Hematopoietic multipotent progenitor cell treated with erythropoietin and hydrocortisone succinate and interleukin-3 and kit ligand, for 15 days (in vitro differentiated cells): ENCODE results near the gene CSNK2B.
"Not testable (repeated sequence)": the region's sequence is repeated elsewhere in the genome, so short reads cannot be mapped to it uniquely, and the experiment has no call there.

Experiments
- DNase-seq: peaks from one replicate; pipeline ENCODE4 v3.0.0-alpha.2; 2015; ENCODE audit warnings: low spot score

Gene CSNK2B

DNA sequence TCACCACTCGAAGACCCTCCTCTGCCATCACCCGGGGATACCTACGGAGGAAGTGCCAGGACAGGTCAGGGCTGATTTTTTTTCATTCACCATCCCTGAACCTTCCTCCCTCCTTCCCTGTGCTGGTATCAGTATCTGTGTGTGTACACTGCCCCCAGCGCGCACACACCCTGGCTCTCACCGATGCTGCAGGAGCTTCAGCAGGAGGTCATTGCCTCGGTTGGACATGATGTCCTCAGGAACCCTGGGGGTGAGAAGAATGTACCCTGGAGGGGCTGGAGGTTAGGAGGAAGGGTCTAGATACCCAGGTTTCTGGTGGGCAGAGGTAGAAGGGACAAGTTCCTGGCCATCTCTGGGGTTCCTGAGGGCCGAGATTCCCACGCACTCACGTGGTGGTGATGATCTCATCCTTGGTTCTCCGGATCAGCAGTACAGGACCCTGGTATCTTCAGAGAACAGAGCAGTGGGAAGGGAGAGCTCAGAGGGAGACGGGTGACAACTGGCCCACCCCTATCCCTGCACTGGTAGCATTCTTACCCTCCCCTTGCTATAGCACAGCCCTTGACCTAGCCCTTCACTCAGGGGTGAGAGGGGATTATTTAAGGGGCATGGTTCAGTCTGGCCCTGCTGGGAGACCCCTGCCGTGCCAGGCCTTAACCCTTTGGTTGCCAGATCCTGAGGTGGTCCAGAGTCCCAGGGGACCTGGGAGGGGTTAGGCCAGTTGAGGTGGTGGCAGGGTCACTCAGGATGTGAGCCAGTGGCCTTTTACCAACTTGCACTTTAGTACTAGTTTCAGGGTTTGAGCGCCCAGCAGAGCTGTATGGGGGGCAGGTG lies 22.2 kb downstream of the CSNK2B start:
- no peak for DNase-seq

DNA sequence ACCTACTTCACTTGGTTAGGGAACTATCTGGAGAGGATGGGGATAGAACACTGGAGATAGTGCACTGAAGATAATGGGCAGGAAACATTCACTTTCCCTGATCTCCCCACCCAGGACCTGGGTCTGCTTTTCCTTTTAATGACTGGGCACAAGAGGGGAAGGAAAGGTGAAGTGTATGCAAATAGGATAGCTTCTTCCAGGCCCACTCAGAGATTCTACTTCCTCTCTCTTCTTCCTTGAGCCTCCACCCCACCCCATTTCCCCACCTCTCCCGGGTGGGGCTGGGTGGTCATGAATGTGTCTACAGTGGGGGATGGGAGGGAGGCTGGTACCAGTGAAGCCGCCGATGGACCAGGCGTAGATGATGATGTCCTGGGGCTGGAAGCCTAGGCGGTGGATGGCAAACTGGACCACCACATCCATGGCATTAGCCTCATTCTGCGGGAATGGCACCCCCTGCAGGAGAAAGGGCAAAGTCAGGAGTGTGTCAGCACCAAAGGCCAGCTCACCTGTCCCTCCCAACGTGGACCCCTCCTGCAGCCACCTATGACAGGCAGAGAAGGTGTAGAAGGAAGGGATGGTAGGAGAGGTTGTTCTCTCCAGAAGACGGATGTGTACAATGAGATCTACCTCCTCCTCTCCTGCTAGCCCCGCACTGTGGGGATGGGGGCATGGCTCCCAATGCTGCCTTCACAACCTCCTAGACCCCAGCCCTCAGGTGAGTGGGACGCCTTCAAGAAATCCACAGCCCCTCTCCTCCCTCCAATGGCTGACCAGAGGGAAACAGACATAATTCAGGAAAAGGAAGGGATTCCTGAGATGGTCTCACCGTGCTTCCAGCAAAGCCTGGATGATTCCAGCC lies 23.6 kb downstream of the CSNK2B start:
- no peak for DNase-seq

DNA sequence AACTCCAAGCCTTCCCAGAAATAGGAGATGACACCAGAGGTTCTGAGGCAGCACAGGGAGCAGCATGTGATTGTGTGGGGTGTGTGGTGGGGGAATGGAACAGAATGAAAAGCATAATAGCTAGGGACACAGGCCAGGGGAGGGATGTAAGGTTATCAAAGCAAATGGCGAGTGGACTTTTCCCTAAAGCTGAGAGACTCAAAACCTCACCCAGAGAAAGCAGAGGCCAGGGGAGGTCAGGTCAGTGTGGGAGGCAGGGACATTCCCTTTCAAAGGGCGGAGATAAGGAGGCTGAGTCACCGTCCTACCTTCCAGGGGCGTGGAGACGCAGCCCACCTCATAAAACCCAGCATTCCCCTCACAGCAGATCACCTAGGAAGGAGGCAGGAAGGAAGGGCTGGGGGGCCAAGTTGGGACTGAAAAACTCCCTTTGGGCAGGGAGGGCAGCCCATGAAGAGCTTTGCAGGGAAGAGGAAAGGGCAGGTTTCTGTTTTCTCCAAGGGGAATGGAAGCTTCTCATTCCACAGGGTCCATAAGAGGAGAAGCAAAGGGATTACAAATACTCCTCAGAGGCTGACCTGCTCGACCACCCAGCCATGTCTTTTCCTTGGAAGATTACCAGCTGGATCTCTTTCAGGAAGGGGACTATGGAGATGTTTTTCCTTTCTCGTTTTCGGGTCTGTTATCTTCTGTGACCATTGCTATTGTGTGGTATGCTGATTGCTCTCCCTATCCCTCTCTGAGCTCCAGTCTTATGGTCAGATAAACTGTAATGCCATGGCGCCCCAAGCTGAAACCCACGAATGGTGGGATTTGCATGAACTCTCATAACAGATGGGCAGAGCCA lies 24.6 kb downstream of the CSNK2B start:
- DNase-seq, result peak; percentile 31

DNA sequence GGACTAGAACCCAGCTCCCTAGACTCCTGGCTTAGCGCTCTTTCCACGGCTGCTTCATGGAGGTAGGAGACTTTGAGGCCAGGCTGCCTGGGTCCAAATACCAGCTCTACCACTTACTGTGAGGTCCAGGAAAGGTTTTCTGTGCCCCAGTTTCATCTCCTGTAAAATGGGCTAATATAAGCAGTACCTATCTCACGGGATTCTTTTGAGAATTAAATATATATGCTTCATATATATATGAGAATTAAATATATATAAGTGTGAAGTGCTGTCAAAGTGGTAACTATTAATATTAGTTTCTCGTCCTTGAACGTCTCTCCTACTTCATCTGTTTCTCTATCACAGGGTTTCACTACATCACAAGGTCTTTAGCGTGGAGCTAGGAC lies 25.2 kb downstream of the CSNK2B start:
- no peak for DNase-seq

DNA sequence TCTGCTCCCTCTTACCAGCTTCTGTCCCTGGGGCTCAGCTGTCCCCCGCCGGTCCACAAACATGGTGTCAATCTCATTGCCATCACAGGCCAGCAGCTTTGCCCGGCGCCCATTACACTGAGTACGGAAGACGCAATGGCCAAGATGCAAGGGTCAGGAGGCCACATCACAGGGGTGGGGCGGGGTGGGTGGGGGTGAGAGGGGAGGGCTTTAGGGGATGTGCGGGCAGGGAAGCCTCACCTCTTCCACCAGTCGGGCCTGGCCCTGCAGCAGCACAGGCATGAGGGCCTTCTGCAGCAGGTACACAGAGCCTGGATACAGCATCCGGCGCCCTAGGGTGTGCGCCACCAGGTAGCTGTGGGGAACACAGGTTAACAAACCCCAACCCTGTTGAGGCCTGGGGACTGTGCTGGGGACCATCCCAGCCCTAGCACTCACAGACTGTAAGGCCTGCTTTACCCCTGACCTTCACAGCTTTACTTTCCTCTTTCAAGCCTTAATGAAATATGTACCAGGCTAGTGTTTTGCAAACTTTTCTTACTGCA lies 25.8 kb downstream of the CSNK2B start:
- DNase-seq, result no peak

DNA sequence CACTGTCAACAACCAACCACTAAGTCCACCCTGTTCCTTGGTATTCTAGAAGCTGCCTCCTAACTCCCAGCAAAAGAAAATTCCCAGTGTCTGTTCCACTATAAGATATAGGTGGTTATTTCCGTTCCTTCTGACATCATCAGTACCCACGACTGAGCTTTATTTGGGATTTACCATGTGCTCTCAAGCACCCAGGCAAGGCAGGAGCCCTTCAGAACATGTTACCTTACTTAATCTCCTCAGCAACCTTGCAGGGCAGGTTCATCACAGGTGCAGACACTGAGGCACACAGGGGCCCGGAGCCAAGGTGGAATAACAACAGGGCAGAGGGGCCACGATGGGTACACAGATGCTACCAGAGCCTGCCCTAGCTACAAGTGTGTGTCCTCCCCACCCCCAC lies 26.5 kb downstream of the CSNK2B start:
- no peak for DNase-seq

DNA sequence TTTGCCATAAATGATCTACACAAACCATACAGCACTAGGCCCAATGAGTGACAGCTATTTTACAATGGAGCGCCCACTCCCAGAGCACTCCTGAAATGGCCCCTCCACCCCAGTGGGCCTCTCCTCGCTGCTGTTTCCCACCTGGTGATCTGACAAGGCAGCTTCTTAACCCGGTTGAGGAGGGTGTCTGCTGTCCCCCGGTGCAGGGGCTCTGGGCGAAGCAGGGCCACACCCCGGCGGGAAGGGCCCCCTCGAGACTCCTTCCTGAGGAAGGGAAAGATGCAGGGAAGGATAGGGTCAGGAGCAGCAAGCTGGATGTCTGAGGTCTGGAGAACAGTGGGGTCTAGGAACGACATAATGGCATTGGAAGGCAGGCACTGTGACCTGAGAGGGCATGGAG lies 27.0 kb downstream of the CSNK2B start:
- DNase-seq, result no peak

DNA sequence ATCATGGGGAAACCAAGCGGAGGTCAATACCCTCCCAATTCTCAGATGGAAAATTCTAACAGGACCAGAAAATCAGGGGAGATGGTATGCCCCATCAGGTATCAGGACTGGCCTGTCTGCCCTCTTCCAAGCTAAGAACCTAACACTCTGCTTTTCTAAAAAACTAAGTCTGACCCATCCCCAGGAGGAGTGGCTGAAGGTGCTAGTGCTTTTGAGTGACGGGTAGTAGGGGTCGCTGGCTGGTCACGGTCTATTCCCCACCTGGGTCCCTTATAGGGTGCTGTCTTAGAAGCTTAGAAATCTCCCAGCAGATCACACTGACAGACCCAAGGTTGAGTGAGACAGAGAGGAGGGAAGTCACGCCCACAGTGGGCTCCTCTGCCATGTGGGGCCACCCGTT lies 27.7 kb downstream of the CSNK2B start:
- DNase-seq, result no peak

DNA sequence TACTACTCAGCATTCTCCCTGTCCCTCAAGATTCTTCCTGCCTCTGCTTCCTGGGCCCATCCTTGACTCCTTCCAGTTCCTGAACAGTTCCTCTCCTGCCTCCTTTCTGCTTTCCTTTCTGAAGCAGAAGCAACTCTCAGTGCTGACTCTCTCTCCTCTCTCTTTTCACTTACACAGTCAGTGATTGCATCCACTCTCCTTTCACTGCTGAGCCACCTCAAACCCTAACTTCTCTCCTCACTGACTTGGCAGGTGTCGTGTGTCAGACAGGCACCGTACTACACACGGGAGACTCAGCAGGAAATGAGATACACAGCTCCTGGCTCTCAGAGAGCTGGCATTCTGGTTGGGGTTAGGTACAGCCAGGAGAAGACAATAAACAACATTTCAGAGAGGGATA lies 31.7 kb downstream of the CSNK2B start:
- no peak for DNase-seq

DNA sequence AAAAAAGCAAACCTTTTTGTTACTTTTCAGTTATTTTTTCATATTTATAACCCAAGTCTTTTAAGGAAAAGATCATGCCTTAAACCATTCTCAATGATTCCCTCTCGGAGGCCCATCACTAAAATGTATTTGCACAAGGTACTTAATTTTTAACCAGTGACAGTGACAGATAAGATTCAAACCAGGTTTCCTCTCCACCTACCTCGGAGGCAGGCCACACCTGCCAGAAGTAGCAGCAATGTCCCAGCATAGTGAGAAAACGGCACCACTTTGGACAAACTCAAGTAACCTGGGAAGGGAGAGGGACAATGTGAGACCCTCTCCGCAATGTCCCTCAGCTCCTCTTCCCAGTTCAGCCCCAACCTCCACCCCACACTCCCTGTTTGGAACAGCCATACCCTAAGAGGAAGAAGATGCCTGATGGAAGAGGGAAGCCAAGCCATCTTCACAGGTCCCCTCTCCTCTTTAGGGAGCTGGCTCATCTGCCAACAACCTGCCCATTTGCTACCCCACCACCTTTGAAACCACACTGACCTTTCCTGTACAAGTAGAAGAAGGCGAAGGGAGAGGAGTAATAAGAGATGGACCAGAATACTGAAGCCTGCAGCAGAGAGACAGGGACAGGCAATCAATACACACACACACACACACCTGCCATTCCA lies 35.0 kb downstream of the CSNK2B start:
- DNase-seq, result no peak

DNA sequence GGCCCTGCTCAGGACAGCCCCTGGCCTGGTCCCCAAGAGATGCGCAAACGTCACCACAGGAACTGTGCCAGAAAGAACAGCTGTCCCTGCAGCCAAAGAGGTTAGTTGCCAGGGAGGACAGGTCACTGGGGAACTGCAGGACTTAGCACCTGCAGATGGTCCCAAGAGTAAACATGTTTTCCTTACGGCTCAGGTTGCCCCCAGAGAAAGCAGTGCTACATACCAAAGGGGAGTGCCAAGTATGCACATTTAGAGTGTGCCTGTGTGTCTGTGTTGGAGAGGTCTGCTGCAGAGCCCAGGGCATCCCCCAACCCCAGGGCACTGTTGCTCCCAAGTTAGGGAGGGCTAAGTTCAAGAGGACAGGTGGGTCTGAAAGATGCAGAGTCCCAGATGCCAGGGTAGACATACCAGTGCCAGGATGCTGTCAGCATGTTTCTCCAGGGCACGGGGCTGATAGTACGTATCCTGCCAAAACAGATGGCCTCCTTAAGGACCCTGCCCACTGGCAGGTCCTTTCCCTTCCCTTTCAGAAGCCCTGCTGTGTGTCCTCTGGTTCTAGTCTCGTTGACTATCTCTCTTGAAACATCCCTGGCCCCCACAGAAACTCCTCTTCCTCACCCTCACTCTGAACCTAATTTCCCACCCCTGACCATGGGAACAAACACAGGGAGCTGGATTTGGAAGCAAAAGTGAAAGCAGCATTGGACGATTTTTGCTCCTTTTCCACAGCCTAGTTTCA lies 36.0 kb downstream of the CSNK2B start:
- peak; percentile 74 for DNase-seq

DNA sequence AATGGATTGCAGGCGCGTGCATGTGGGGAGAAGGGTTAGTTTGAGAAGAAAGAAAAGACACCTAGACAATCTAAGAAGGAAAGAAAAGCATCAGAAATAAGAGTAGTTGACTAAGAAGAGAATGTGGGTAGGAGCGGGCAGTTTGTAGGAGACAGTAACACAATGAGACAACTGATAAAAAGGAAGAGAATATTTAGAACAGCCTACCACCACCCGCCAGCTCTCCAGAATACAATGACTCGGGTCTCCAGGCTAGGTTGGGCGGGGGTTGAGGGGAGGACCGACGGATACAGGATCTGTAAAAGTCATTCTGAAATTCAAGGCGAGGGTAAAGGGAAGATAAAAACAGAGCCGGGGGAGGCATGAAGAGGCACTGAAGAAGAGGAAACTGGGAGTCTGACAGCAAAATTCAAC lies 36.5 kb downstream of the CSNK2B start:
- DNase-seq, result no peak

DNA sequence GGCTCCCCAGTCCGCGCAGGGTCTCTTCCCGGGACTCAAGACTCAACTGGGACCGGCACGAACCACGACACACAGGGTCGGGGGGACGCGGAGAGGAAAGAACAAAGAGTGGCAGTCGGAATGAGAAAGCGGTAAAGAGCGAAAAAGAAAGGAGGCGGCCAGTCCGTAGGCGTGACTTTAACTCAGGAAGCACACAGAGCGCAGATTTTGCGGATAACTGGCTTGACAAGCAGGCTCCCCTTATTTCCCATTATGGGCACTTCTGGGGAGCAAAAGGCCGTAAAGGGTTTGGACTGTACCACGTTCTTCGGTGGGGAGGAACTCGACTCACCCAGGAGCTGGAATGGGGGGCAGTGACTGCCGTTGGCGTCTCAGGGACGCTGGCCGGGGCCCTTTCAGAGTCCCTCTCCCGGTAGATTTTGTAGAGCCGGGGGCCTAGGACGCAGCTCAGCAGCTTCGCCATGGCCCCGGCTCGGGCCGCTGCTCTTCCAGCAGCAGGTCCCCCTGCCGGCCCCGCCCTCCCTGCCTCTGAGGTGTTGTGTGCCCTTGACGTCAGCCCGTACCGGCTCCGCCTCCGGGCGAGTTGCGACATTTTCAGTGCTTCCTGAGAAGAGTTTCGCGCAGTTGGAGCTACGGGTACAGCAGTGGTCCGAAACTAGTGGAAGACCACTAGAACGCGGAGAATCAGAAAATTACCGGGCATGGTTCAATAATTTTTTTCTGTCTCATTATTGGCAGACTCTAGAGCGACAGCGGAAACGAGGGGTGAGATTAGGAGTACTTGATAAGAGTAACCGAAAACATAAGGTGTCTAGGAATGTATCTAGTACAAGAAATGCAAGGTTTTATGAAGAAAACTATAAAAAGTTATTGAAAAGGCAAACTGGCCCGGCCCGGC lies 37.2 kb downstream of the CSNK2B start, which contains the start of gene ABHD16A:
ABHD16A (minus strand) TSS at position 506 of the 898 bp plus-strand sequence; CDS start at position 463, 43 bp downstream.
- peak; percentile 98 for DNase-seq

DNA sequence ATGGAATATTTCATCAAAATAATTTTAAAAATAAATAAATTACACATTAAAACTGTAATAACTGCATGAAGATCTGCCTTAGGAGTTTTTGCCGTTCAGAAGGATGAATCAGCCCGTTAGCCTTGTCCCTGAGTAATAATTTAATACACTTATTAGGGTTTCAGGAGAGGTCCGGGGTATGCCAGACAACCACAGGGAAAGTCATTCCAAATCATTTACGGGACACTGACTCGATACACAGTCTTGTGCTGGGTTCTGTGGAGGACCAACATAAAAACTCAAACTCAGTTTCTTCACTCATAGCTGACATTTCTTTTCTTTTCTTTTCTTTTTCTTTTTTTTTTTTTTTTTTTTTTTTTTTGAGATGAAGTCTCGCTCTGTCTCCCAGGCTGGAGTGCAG lies 40.1 kb downstream of the CSNK2B start:
- DNase-seq, result no peak

DNA sequence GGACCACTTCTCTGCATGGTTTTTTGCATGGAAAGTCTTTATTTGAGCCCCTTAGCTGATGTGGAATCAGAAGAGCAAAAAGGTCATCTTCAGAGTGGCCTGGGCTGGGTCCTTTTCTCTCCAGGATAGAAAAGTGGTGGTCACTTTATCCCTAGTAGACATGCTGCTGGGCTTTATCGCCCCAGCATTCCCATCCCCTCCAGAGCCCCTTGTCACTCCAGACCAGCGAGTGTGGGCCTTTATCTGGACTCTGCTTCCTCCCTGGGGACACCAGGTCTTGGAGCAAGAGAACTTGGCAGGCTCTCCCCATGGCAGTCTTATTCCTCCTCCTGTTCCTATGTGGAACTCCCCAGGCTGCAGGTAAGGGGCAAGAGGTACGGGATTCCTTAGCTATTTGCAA lies 40.7 kb downstream of the CSNK2B start, which contains the start of gene LY6G6F:
LY6G6F (plus strand) TSS at position 268 of the 400 bp plus-strand sequence; CDS start at position 309, 41 bp downstream.
- DNase-seq, result no peak

DNA sequence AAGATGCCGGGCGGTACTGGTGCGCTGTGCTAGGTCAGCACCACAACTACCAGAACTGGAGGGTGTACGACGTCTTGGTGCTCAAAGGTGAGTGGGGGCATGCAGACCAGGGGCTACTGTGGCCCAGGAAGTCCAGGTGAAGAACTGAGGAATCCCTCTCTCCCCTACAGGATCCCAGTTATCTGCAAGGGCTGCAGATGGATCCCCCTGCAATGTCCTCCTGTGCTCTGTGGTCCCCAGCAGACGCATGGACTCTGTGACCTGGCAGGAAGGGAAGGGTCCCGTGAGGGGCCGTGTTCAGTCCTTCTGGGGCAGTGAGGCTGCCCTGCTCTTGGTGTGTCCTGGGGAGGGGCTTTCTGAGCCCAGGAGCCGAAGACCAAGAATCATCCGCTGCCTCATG lies 41.8 kb downstream of the CSNK2B start:
- DNase-seq, result no peak

DNA sequence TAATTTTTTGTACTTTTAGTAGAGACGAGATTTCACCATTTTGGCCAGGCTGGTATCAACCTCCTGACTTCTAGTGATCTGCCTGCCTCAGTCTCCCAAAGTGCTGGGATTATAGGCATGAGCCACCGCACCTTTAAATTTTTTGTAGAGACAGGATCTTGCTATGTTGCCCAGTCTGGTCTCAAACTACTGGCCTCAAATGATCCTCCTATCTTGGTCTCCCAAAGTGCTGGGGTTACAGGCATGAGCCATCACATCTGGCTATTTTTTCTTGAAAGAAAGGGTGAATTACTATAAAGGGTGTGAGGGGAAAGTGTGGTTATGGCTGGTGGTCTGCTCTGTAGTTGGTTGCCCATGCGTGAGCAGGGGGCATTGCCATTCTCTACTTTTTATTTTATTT lies 42.3 kb downstream of the CSNK2B start:
- DNase-seq, result no peak

DNA sequence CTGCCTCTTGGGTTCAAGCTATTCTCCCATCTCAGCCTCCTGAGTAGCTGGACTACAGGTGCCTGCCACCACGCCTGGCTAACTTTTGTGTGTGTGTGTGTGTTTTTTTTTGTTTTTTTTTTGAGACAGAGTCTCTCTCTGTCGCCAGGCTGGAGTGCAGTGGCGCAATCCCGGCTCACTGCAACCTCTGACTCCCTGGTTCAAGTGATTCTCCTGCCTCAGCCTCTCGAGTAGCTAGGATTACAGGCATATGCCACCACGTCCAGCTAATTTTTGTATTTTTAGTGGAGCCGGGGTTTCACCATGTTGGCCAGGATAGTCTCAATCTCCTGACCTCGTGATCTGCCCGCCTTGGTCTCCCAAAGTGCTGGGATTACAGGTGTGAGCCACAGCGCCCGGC lies 43.3 kb downstream of the CSNK2B start:
- DNase-seq, result not testable (repeated sequence)

DNA sequence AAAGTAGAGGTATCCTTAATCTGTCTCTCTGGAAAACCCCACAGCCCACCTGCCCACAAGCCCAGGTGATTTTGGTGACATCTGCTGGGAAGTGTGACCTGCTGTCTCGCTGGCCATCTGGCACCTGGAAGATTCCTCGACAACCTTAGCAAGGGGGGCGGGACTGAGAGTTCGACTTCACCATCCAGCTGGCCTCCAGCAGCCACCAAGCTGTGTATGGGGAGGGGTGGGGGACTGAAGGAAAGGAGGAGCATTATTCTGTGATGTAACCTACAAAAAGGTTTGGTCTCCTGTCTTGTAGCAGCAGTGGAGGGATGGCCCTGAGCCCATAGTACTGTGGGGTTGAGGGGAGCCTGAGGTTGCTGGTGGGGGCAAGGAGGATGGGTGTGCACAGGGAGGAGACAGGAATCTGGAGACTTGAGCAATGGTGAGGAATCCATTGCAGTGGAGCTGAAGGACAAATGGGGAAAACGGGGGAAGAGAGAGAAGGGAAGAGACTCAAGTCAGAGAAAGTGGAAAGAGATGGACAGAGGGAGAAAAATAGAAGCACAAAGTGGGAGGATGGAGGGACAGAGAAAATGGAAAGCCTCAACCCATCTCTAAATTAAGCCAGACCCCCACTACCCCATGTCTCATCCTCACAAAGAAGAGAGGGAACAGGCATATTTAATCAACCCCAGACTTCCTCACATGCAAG lies 44.8 kb downstream of the CSNK2B start:
- DNase-seq, result no peak
